CD4-positive, alpha-beta T cell treated with Interleukin-17A for 4 hours (primary cell): Measurements from ENCODE around the gene SYNJ1.
"Not testable (repeated sequence)": the region's sequence is repeated elsewhere in the genome, so short reads cannot be mapped to it uniquely, and the experiment has no call there.

ENCODE experiments used
- DNase-seq: peaks from one replicate; pipeline ENCODE4 v3.0.0-alpha.2; 2020; ENCODE audit warnings: mixed read lengths

SYNJ1 gene

GRCh38 chr21:32682696-32683474 lies 44.9 kb downstream of the SYNJ1 start:
- no peak for DNase-seq

- no peak for DNase-seq
Measured at GRCh38 chr21:32674731-32675130, 53.1 kb downstream of the SYNJ1 start.

- DNase-seq: no peak
Measured at GRCh38 chr21:32674038-32674437, 53.8 kb downstream of the SYNJ1 start.

GRCh38 chr21:32666258-32666657 lies 61.6 kb downstream of the SYNJ1 start:
- no peak for DNase-seq

GRCh38 chr21:32664095-32664494 lies 63.7 kb downstream of the SYNJ1 start:
- DNase-seq: not testable (repeated sequence)

GRCh38 chr21:32661981-32662380 lies 65.8 kb downstream of the SYNJ1 start:
- not testable (repeated sequence) for DNase-seq

- not testable (repeated sequence) for DNase-seq
Measured at GRCh38 chr21:32661026-32661782, 66.6 kb downstream of the SYNJ1 start.

GRCh38 chr21:32658524-32658923 lies 69.3 kb downstream of the SYNJ1 start:
- DNase-seq: no peak

- DNase-seq: peak; percentile 31
Measured at GRCh38 chr21:32653326-32653901, 74.4 kb downstream of the SYNJ1 start.

- DNase-seq: no peak
Measured at GRCh38 chr21:32648165-32648564, 79.6 kb downstream of the SYNJ1 start.

- DNase-seq: no peak
Measured at GRCh38 chr21:32645261-32646182, 82.3 kb downstream of the SYNJ1 start.

- DNase-seq: no peak
Measured at GRCh38 chr21:32641710-32642698, 85.8 kb downstream of the SYNJ1 start.

- DNase-seq: no peak
Measured at GRCh38 chr21:32626621-32627196, 101.1 kb downstream of the SYNJ1 start.

- not testable (repeated sequence) for DNase-seq
Measured at GRCh38 chr21:32618218-32618617, 109.6 kb downstream of the SYNJ1 start.

GRCh38 chr21:32613436-32614043 lies 114.3 kb downstream of the SYNJ1 start:
- no peak for DNase-seq

- DNase-seq: no peak
Measured at GRCh38 chr21:32612999-32613337, 114.8 kb downstream of the SYNJ1 start.

GRCh38 chr21:32612075-32612998 lies 115.5 kb downstream of the SYNJ1 start, which contains the start of gene CFAP298:
Gene CFAP298, minus strand, starts transcription at chr21:32612377. Its CDS starts 134 bp downstream, at chr21:32612243.
- DNase-seq: peak; percentile 87

- peak; percentile 40 for DNase-seq
Measured at GRCh38 chr21:32611471-32611997, 116.3 kb downstream of the SYNJ1 start.

- DNase-seq: not testable (repeated sequence)
Measured at GRCh38 chr21:32610940-32611339, 116.9 kb downstream of the SYNJ1 start.
